K562 (cell line): ENCODE results near the gene SEC14L3.

Experiments
- BRF1 ChIP-seq: IDR thresholded peaks from 3 replicates; pipeline ENCODE4 v1.6.1; 2011; ENCODE audit warnings: borderline replicate concordance, mild to moderate bottlenecking; ENCODE audit not compliant: insufficient read length; ENCODE audit errors: extremely low read depth
- CHD1 ChIP-seq: fragments of 200-600 bp; sonication (generic); IDR thresholded peaks from one replicate; pipeline ENCODE4 v1.6.1; 2012; ENCODE audit warnings: mild to moderate bottlenecking, moderate library complexity, low read length, inconsistent platforms
- E2F6 ChIP-seq, 2 experiments: IDR thresholded peaks; 2 replicates each; pipeline ENCODE4 v1.6.1; 2011; ENCODE audit warnings: borderline replicate concordance in 1 of 2, control low read depth in 1 of 2, low read depth in 1 of 2, low read length in 1 of 2, mild to moderate bottlenecking in 1 of 2, mixed read lengths in 1 of 2, moderate library complexity in 1 of 2; ENCODE audit not compliant: insufficient read depth in 1 of 2, insufficient read length in 1 of 2, poor library complexity in 1 of 2, severe bottlenecking in 1 of 2; ENCODE audit errors: extremely low read depth in 1 of 2
- ESRRA ChIP-seq: fragments of 450-650 bp; IDR thresholded peaks from 2 replicates; pipeline ENCODE4 v1.6.1; 2014; ENCODE audit warnings: low read depth, mild to moderate bottlenecking, moderate library complexity, borderline replicate concordance
- EZH2 ChIP-seq: IDR thresholded peaks from 2 replicates; pipeline ENCODE4 v1.6.1; 2012; ENCODE audit warnings: low read depth, mild to moderate bottlenecking, inconsistent platforms, low read length, borderline replicate concordance
- FOXJ3 ChIP-seq: sonication (generic); formaldehyde crosslinking; IDR thresholded peaks from 2 replicates; pipeline ENCODE4 v1.4.0; 2020; ENCODE audit warnings: mild to moderate bottlenecking, missing genetic modification reagents
- HDAC1 ChIP-seq, 2 experiments: fragments of 450-650 bp; IDR thresholded peaks; 2 replicates each; pipeline ENCODE4 v1.6.1; 2016 to 2017; ENCODE audit warnings: inconsistent platforms in 1 of 2, mild to moderate bottlenecking in 1 of 2, moderate library complexity in 1 of 2
- MLX ChIP-seq, 2 experiments: fragments of 450-650 bp in 1 of 2; sonication (generic) in 1 of 2; formaldehyde crosslinking; conservative IDR thresholded peaks; 2 replicates each; pipeline versions ENCODE4 v1.4.0 to v1.8.1; 2020 to 2022; ENCODE audit warnings: mild to moderate bottlenecking in 1 of 2, missing genetic modification reagents in 1 of 2
- POLR2A ChIP-seq: fragments of 450-650 bp; conservative IDR thresholded peaks from 2 replicates; pipeline ENCODE4 v1.6.1; 2016
- POU5F1 ChIP-seq: fragments of 150-350 bp; IDR thresholded peaks from 2 replicates; pipeline ENCODE4 v1.6.1; 2014; ENCODE audit warnings: borderline replicate concordance, low read length, low read depth, mild to moderate bottlenecking; ENCODE audit not compliant: partially characterized antibody
- SMC3 ChIP-seq: conservative IDR thresholded peaks from 2 replicates; pipeline ENCODE4 v1.6.1; 2011; ENCODE audit warnings: low read depth, low read length, improper control_type of control experiment; ENCODE audit not compliant: insufficient read depth
- THAP7 ChIP-seq: fragments of 250-450 bp; sonication (Bioruptor Pico); IDR thresholded peaks from 2 replicates; pipeline ENCODE4 v1.5.0; 2021
- YBX1 ChIP-seq: fragments of 450-650 bp; IDR thresholded peaks from 2 replicates; pipeline ENCODE4 v1.7.1; 2016; ENCODE audit warnings: mild to moderate bottlenecking

GRCh38 chr22:30427871-30428270 lies 43.9 kb downstream of the SEC14L3 start:
- TF ChIP-seq YBX1 (no peak), ESRRA (no peak), THAP7 (CRISPR knock-in tag) (no peak), SMC3 (no peak), CHD1 (no peak), EZH2 (no peak), POLR2A (no peak), FOXJ3 (no peak), E2F6 (IDR thresholded peaks at IDR 0.05; ENCODE audit: borderline replicate concordance in 1 of 2, extremely low read depth in 1 of 2, insufficient read depth in 1 of 2, insufficient read length in 1 of 2, low read depth in 1 of 2, low read length in 1 of 2, poor library complexity in 1 of 2, severe bottlenecking in 1 of 2) (no peak), BRF1 (no peak), MLX (CRISPR knock-in tag; conservative IDR thresholded peaks at IDR 0.05) (no peak), HDAC1 (IDR thresholded peaks at IDR 0.05) (no peak), POU5F1 (no peak)
